IMR-90 (cell line): ENCODE measurements around the gene ELOVL1. TPM values are rescaled to one million over a fixed set of nuclear protein-coding genes. Genes with fewer than 3 reads are reported as not detected.

ENCODE experiments used
- ATAC-seq: fragments of 200-7000 bp; cut with Tn5 transposase; 2 replicates; pipeline ENCODE4 v1.9.1; 2020; ENCODE audit warnings: low read depth, mild to moderate bottlenecking, moderate library complexity
- BruUV-seq: library from RNA; stranded (reverse); fragments of 400-500 nt; replicated peaks from 2 replicates; lab custom pipeline; 2021; lab: Mats Ljungman, UMichigan
- CTCF ChIA-PET: fragments of 300-600 bp; formaldehyde crosslinking; extraction: SDS; loops from one replicate; lab custom pipeline; 2021; ENCODE audit warnings: antibody characterized with exemption; lab: Yijun Ruan, JAX
- POLR2A ChIA-PET: fragments of 300-600 bp; sonication (Branson Sonifier 250); formaldehyde crosslinking; loops from one replicate; lab custom pipeline; 2022; ENCODE audit warnings: antibody characterized with exemption; ENCODE audit not compliant: unreplicated experiment; lab: Charles Lee
- DNase-seq: peaks from one replicate; pipeline ENCODE4 v3.0.0; 2013
- H2AFZ ChIP-seq: replicated peaks from 2 replicates; pipeline ENCODE3; 2013; ENCODE audit warnings: low read length, mild to moderate bottlenecking; ENCODE audit not compliant: poor library complexity
- H2AK5ac ChIP-seq: 2 replicates; pipeline ENCODE4 v1.6.1; 2013; ENCODE audit warnings: low read depth, low read length, inconsistent platforms
- H2AK9ac ChIP-seq: replicated peaks from 2 replicates; pipeline ENCODE3; 2013; ENCODE audit warnings: mild to moderate bottlenecking, low read depth, low read length, moderate library complexity; ENCODE audit not compliant: poor library complexity
- H2BK120ac ChIP-seq: 2 replicates; pipeline ENCODE4 v1.6.1; 2013; ENCODE audit warnings: low read depth, low read length, inconsistent platforms
- H2BK15ac ChIP-seq: 3 replicates; pipeline ENCODE4 v1.6.1; 2013; ENCODE audit warnings: low read depth, low read length, inconsistent platforms
- H2BK20ac ChIP-seq: 2 replicates; pipeline ENCODE4 v1.6.1; 2013; ENCODE audit warnings: low read depth, mild to moderate bottlenecking, inconsistent platforms, low read length, moderate library complexity
- H2BK5ac ChIP-seq: 2 replicates; pipeline ENCODE4 v1.6.1; 2013; ENCODE audit warnings: mild to moderate bottlenecking, low read depth, low read length, inconsistent platforms; ENCODE audit not compliant: poor library complexity, severe bottlenecking
- H3K14ac ChIP-seq: replicated peaks from 2 replicates; pipeline ENCODE4 v1.6.1; 2013; ENCODE audit warnings: low read depth, low read length, inconsistent platforms
- H3K18ac ChIP-seq: 2 replicates; pipeline ENCODE4 v1.6.1; 2013; ENCODE audit warnings: low read depth, low read length, control low read depth
- H3K23ac ChIP-seq: 2 replicates; pipeline ENCODE4 v1.6.1; 2013; ENCODE audit warnings: low read depth, low read length, inconsistent platforms
- H3K27ac ChIP-seq: 2 replicates; pipeline ENCODE4 v1.5.1; 2013; ENCODE audit warnings: mild to moderate bottlenecking, control low read depth, low read length; ENCODE audit not compliant: insufficient read depth
- H3K27me3 ChIP-seq: 2 replicates; pipeline ENCODE4 v1.6.1; 2013; ENCODE audit warnings: low read length; ENCODE audit not compliant: control insufficient read depth, insufficient read depth
- H3K36me3 ChIP-seq: 2 replicates; pipeline ENCODE4 v1.6.1; 2013; ENCODE audit warnings: low read length, mixed read lengths; ENCODE audit not compliant: control insufficient read depth, insufficient read depth
- H3K4ac ChIP-seq: 2 replicates; pipeline ENCODE4 v1.6.1; 2013; ENCODE audit warnings: low read depth, low read length, inconsistent platforms
- H3K4me1 ChIP-seq: 2 replicates; pipeline ENCODE4 v1.6.1; 2013; ENCODE audit warnings: low read length, mixed read lengths; ENCODE audit not compliant: control insufficient read depth, insufficient read depth
- H3K4me2 ChIP-seq: 2 replicates; pipeline ENCODE4 v1.6.1; 2013; ENCODE audit warnings: low read depth, mild to moderate bottlenecking, control low read depth, low read length, moderate library complexity
- H3K4me3 ChIP-seq: 2 replicates; pipeline ENCODE4 v1.5.1; 2013; ENCODE audit warnings: low read depth, mild to moderate bottlenecking, control low read depth, low read length, moderate library complexity; ENCODE audit not compliant: insufficient read depth
- H3K56ac ChIP-seq: 2 replicates; pipeline ENCODE4 v1.6.1; 2013; ENCODE audit warnings: low read length, inconsistent platforms; ENCODE audit not compliant: insufficient read depth; ENCODE audit errors: extremely low read depth
- H3K79me1 ChIP-seq, 2 experiments: 2 replicates each; pipeline ENCODE4 v1.6.1; 2013; ENCODE audit warnings: low read length in 2 of 2, inconsistent platforms in 1 of 2, low read depth in 1 of 2
- H3K9ac ChIP-seq: 2 replicates; pipeline ENCODE4 v1.6.1; 2013; ENCODE audit warnings: low read depth, low read length, control low read depth
- H3K9me1 ChIP-seq: 2 replicates; pipeline ENCODE4 v1.6.1; 2013; ENCODE audit warnings: low read length, inconsistent platforms; ENCODE audit not compliant: insufficient read depth
- H3K9me3 ChIP-seq: 2 replicates; pipeline ENCODE4 v1.6.1; 2013; ENCODE audit warnings: low read length; ENCODE audit not compliant: control insufficient read depth, insufficient read depth
- H4K20me1 ChIP-seq: 2 replicates; pipeline ENCODE4 v1.6.1; 2013; ENCODE audit warnings: low read length, inconsistent platforms; ENCODE audit not compliant: insufficient read depth
- H4K5ac ChIP-seq: 2 replicates; pipeline ENCODE4 v1.6.1; 2013; ENCODE audit warnings: mild to moderate bottlenecking, low read depth, low read length, control low read depth
- H4K8ac ChIP-seq, 2 experiments: 2 replicates each; pipeline ENCODE4 v1.6.1; 2013; ENCODE audit warnings: low read depth in 2 of 2, low read length in 2 of 2, control low read depth in 1 of 2, inconsistent platforms in 1 of 2
- H4K91ac ChIP-seq: 2 replicates; pipeline ENCODE4 v1.6.1; 2013; ENCODE audit warnings: low read depth, low read length, inconsistent platforms; ENCODE audit not compliant: insufficient read depth
- CEBPB ChIP-seq: IDR thresholded peaks from 2 replicates; pipeline ENCODE4 v1.6.1; 2012; ENCODE audit warnings: low read depth, low read length, improper control_type of control experiment
- FOS ChIP-seq: fragments of 150-350 bp; IDR thresholded peaks from 2 replicates; pipeline ENCODE4 v1.6.1; 2016; ENCODE audit warnings: low read depth, low read length
- RFX5 ChIP-seq: IDR thresholded peaks from 2 replicates; pipeline ENCODE4 v1.8.0; 2012; ENCODE audit warnings: low read depth, mild to moderate bottlenecking, low read length, moderate library complexity
- WGBS, 2 experiments: methylation state at CpG; one replicate each; pipeline versions ENCODE4 v1.1.5 to v1.1.7; 2013; ENCODE audit warnings: missing lambda C conversion rate in 2 of 2; ENCODE audit not compliant: insufficient read length in 1 of 2; ENCODE audit errors: extremely low coverage in 2 of 2; 5-methylcytosine and 5-hydroxymethylcytosine counted together
- dilution Hi-C: fragments of 300-500 bp; cut with HindIII; formaldehyde crosslinking; loops from one replicate; pipeline ENCODE4 v1.14.3; 2018; ENCODE audit warnings: low sequenced_read_pairs; ENCODE audit not compliant: unreplicated experiment
- in situ Hi-C: fragments of 300-500 bp; cut with MboI; formaldehyde crosslinking; loops from 3 replicates; pipeline ENCODE4 v1.14.3; 2019; ENCODE audit warnings: low sequenced_read_pairs, inconsistent platforms, mixed read lengths
- intact Hi-C: fragments of 100-400 bp; cut with micrococcal nuclease; formaldehyde crosslinking; loops from 2 replicates; pipeline ENCODE4 v1.10.0; 2022
- polyA plus RNA-seq, 3 experiments: library from polyadenylated mRNA; depleted of rRNA; stranded (reverse); fragments of >200 nt; gene quantifications; 2 replicates each; pipeline ENCODE4 v1.2.3, GENCODE V29; 2012; ENCODE audit warnings: low replicate concordance in 1 of 3
- total RNA-seq: library from RNA; depleted of rRNA; stranded (reverse); fragments of >200 nt; gene quantifications from 2 replicates; pipeline ENCODE4 v1.2.3, GENCODE V29; 2012

The ELOVL1 gene
- total and polyA plus RNA-seq, 2 of the 4 experiments (the other 2 are of a cell fraction), result 88.9 to 211 TPM

DNA sequence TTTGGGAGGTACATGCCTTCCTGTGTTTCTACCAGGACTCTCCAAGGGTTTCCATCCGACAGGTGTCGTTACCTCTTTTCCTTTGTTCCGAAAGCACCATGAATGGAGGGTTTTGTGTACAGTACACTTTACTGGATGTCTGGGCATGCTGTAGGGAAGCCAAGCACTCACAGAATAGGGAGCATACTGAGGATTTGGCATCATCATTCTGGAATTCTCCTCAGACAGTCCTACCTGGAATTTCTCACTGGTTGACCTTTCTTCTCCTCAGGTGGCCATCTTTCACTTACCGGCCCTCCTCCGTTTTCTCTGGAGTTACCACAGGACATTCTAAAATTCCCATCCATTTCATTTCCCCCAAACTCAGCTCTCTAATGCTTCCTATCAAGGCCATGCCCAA lies 36.1 kb downstream of the ELOVL1 start:
- Histone ChIP-seq H2AK9ac (no peak overlapping the region), H2BK5ac (no peak overlapping the region), H3K4me1 (peaks cover 6% of the 10 kb centered on the region), H3K9me3 (peaks cover 2% of the 10 kb centered on the region), H3K9ac (no peak overlapping the region), H2AFZ (no peak overlapping the region), H3K27me3 (0 out of 2 replicates have a peak, but pooled peaks cover 1% of the 10 kb centered on the region), H3K56ac (no peak overlapping the region), H4K91ac (no peak overlapping the region), H3K18ac (no peak overlapping the region), H3K4me3 (no peak overlapping the region), H3K4ac (no peak overlapping the region), H2BK20ac (no peak overlapping the region), H2BK15ac (no peak overlapping the region), H3K23ac (no peak overlapping the region), H3K36me3 (no peaks in the 10 kb centered on the region), H3K4me2 (no peak overlapping the region), H2BK120ac (no peak overlapping the region), H4K20me1 (no peaks in the 10 kb centered on the region), H4K8ac (no peak overlapping the region), H2AK5ac (no peak overlapping the region), H3K9me1 (peaks cover 5% of the 10 kb centered on the region; the same call in 1 of the 2 replicates), H4K5ac (no peak overlapping the region), H3K14ac (no peak overlapping the region), H3K27ac (no peak overlapping the region), H3K79me1 (no peaks in the 10 kb centered on the region)
- no peak for TF ChIP-seq CEBPB
- TF ChIP-seq FOS, result no peak
- no peak for TF ChIP-seq RFX5
- POLR2A ChIA-PET, result no interaction called here
- WGBS, 2 experiments, result 92% methylated on average over 2 of the region's 5 CpGs; no CpG with 5 or more reads in 1 of the 2 experiments
- intact Hi-C loops, result no loop called here
- BruUV-seq, result no TSS peak
- in situ Hi-C loops, result no loop called here
- ATAC-seq (no peak), DNase-seq (no peak)
- CTCF ChIA-PET, result no interaction called here
- dilution Hi-C loops, result no loop called here
